H1 (cell line): Measurements from ENCODE around the gene DNAAF5. TPM values are rescaled to one million over a fixed set of nuclear protein-coding genes. Genes with fewer than 3 reads are reported as not detected.

Experiments used
- CTCF ChIA-PET: fragments of 300-600 bp; sonication (Branson Sonifier 250); formaldehyde crosslinking; loops from one replicate; lab custom pipeline; 2021; ENCODE audit not compliant: partially characterized antibody; lab: Charles Lee
- POLR2A ChIA-PET: fragments of 300-600 bp; sonication (Branson Sonifier 250); formaldehyde crosslinking; loops from one replicate; lab custom pipeline; 2021; ENCODE audit warnings: inconsistent platforms; ENCODE audit not compliant: partially characterized antibody; lab: Charles Lee
- DNase-seq, 2 experiments: peaks; one replicate each; pipeline versions ENCODE4 v3.0.0 to v3.0.0-alpha.2; 2010 to 2022; ENCODE audit warnings: low spot score in 2 of 2, low read depth in 1 of 2, mixed read lengths in 1 of 2
- FAIRE-seq: peaks from 2 replicates; lab custom pipeline; 2011; peaks lifted over from hg19 to GRCh38; lab: Jason Lieb, UNC
- H2AFZ ChIP-seq: 2 replicates; pipeline ENCODE4 v1.8.1; 2012; ENCODE audit warnings: low read length, inconsistent platforms
- H2AK5ac ChIP-seq: 2 replicates; pipeline ENCODE4 v1.6.1; 2013; ENCODE audit warnings: low read depth, low read length
- H2BK120ac ChIP-seq: replicated peaks from 2 replicates; pipeline ENCODE3; 2013; ENCODE audit warnings: low read depth, low read length, inconsistent platforms
- H2BK12ac ChIP-seq: 2 replicates; pipeline ENCODE4 v1.6.1; 2013; ENCODE audit warnings: low read depth, low read length
- H2BK15ac ChIP-seq: 2 replicates; pipeline ENCODE4 v1.6.1; 2013; ENCODE audit warnings: low read length
- H2BK20ac ChIP-seq: 2 replicates; pipeline ENCODE4 v1.6.1; 2013; ENCODE audit warnings: low read length
- H2BK5ac ChIP-seq: 2 replicates; pipeline ENCODE4 v1.6.1; 2013; ENCODE audit warnings: low read depth, low read length
- H3K14ac ChIP-seq: 2 replicates; pipeline ENCODE4 v1.6.1; 2013; ENCODE audit warnings: inconsistent platforms; ENCODE audit not compliant: insufficient read length
- H3K18ac ChIP-seq: 2 replicates; pipeline ENCODE4 v1.6.1; 2013; ENCODE audit warnings: low read length; ENCODE audit errors: extremely low read depth
- H3K23ac ChIP-seq: 2 replicates; pipeline ENCODE4 v1.6.1; 2013; ENCODE audit warnings: inconsistent platforms; ENCODE audit not compliant: insufficient read length
- H3K23me2 ChIP-seq: 2 replicates; pipeline ENCODE4 v1.6.1; 2013; ENCODE audit warnings: low read depth, low read length
- H3K27ac ChIP-seq: 2 replicates; pipeline ENCODE4 v1.6.1; 2011; ENCODE audit warnings: low read depth, low read length, inconsistent platforms
- H3K27me3 ChIP-seq, 4 experiments: replicated peaks in 1 of 4; 1 replicate in 1 of 4; 2 replicates in 3 of 4; pipeline versions ENCODE4 v1.6.1 to v1.8.1; 2011 to 2013; ENCODE audit warnings: low read length in 3 of 4, mild to moderate bottlenecking in 3 of 4, inconsistent platforms in 2 of 4, mixed read lengths in 2 of 4, moderate library complexity in 1 of 4; ENCODE audit not compliant: control insufficient read depth in 3 of 4, insufficient read depth in 3 of 4; ENCODE audit errors: extremely low read depth in 1 of 4
- H3K36me3 ChIP-seq, 4 experiments: 2 replicates each; pipeline versions ENCODE4 v1.6.1 to v1.8.1; 2011 to 2013; ENCODE audit warnings: mild to moderate bottlenecking in 4 of 4, low read length in 3 of 4, moderate library complexity in 2 of 4, control low read depth in 1 of 4, inconsistent platforms in 1 of 4; ENCODE audit not compliant: insufficient read depth in 4 of 4, control insufficient read depth in 2 of 4
- H3K4ac ChIP-seq: replicated peaks from 2 replicates; pipeline ENCODE3; 2013; ENCODE audit warnings: low read length, low read depth, mixed read lengths, inconsistent platforms; ENCODE audit not compliant: insufficient read length
- H3K4me1 ChIP-seq, 4 experiments: replicated peaks in 1 of 4; 1 replicate in 1 of 4; 2 replicates in 3 of 4; pipeline versions ENCODE4 v1.6.1 to v1.8.1; 2011 to 2013; ENCODE audit warnings: low read length in 3 of 4, inconsistent platforms in 2 of 4, mixed read lengths in 1 of 4; ENCODE audit not compliant: insufficient read depth in 4 of 4, control insufficient read depth in 3 of 4
- H3K4me2 ChIP-seq, 2 experiments: 2 replicates each; pipeline versions ENCODE4 v1.6.1 to v1.8.1; 2011 to 2013; ENCODE audit warnings: low read depth in 2 of 2, low read length in 2 of 2, control low read depth in 1 of 2, inconsistent platforms in 1 of 2, mild to moderate bottlenecking in 1 of 2; ENCODE audit not compliant: insufficient read depth in 1 of 2
- H3K4me3 ChIP-seq, 4 experiments: fragments of 200-600, 300-600 bp in 1 of 4; sonication (generic), shearing (Covaris generic), sonication (Bioruptor Twin) in 1 of 4; 2 replicates each; pipeline versions ENCODE4 v1.5.1 to v1.8.1; 2011 to 2016; ENCODE audit warnings: low read length in 4 of 4, low read depth in 3 of 4, control low read depth in 2 of 4, inconsistent platforms in 2 of 4, mild to moderate bottlenecking in 2 of 4, mixed read lengths in 1 of 4, moderate library complexity in 1 of 4; ENCODE audit not compliant: insufficient read depth in 2 of 4; ENCODE audit errors: extremely low read depth in 1 of 4
- H3K56ac ChIP-seq: replicated peaks from 2 replicates; pipeline ENCODE3; 2013; ENCODE audit warnings: low read depth, mild to moderate bottlenecking, mixed read lengths, low read length, inconsistent platforms; ENCODE audit not compliant: insufficient read length
- H3K79me1 ChIP-seq: 2 replicates; pipeline ENCODE4 v1.6.1; 2013; ENCODE audit warnings: low read depth, low read length, control low read depth
- H3K79me2 ChIP-seq, 2 experiments: 2 replicates each; pipeline versions ENCODE4 v1.6.1 to v1.8.1; 2012 to 2013; ENCODE audit warnings: low read length in 2 of 2, mild to moderate bottlenecking in 2 of 2, inconsistent platforms in 1 of 2; ENCODE audit not compliant: insufficient read depth in 2 of 2, control insufficient read depth in 1 of 2
- H3K9ac ChIP-seq, 4 experiments: replicated peaks in 1 of 4; 1 replicate in 1 of 4; 2 replicates in 3 of 4; pipeline versions ENCODE4 v1.6.1 to v1.8.1; 2011 to 2013; ENCODE audit warnings: low read depth in 3 of 4, low read length in 3 of 4, control low read depth in 2 of 4, mild to moderate bottlenecking in 2 of 4, moderate library complexity in 2 of 4, inconsistent platforms in 1 of 4; ENCODE audit errors: extremely low read depth in 1 of 4
- H3K9me3 ChIP-seq, 2 experiments: 2 replicates each; pipeline versions ENCODE4 v1.6.1 to v1.8.1; 2012 to 2013; ENCODE audit warnings: mild to moderate bottlenecking in 2 of 2, moderate library complexity in 2 of 2, control low read depth in 1 of 2, inconsistent platforms in 1 of 2, low read depth in 1 of 2, low read length in 1 of 2, mixed read lengths in 1 of 2; ENCODE audit not compliant: insufficient read depth in 2 of 2
- H4K20me1 ChIP-seq, 2 experiments: replicated peaks in 1 of 2; 2 replicates each; pipeline versions ENCODE3 to v1.8.1; 2011 to 2013; ENCODE audit warnings: inconsistent platforms in 2 of 2, low read length in 2 of 2, mild to moderate bottlenecking in 1 of 2; ENCODE audit not compliant: insufficient read depth in 2 of 2, control insufficient read depth in 1 of 2
- H4K5ac ChIP-seq: 2 replicates; pipeline ENCODE4 v1.6.1; 2013; ENCODE audit warnings: low read length, low read depth, mixed read lengths, inconsistent platforms; ENCODE audit not compliant: insufficient read length
- H4K8ac ChIP-seq: 2 replicates; pipeline ENCODE4 v1.8.0; 2013; ENCODE audit warnings: mild to moderate bottlenecking, moderate library complexity, low read length, inconsistent platforms; ENCODE audit not compliant: insufficient read depth; ENCODE audit errors: extremely low read depth
- H4K91ac ChIP-seq: replicated peaks from 2 replicates; pipeline ENCODE3; 2013; ENCODE audit warnings: low read length, mixed read lengths, inconsistent platforms; ENCODE audit not compliant: insufficient read length
- ATF2 ChIP-seq: IDR thresholded peaks from 2 replicates; pipeline ENCODE4 v1.6.1; 2012; ENCODE audit warnings: low read length, inconsistent platforms
- CBX5 ChIP-seq: fragments of 300-800, 300-1000 bp; sonication (generic); IDR thresholded peaks from 2 replicates; pipeline ENCODE4 v1.7.1; 2016; ENCODE audit warnings: antibody characterized with exemption, low read length, low read depth
- EP300 ChIP-seq, 2 experiments: IDR thresholded peaks; 1 replicate in 1 of 2; 2 replicates in 1 of 2; pipeline ENCODE4 v1.6.1; 2011 to 2012; ENCODE audit warnings: low read depth in 2 of 2, low read length in 2 of 2, mild to moderate bottlenecking in 2 of 2, borderline replicate concordance in 1 of 2, inconsistent platforms in 1 of 2, moderate library complexity in 1 of 2
- EZH2 ChIP-seq: fragments of 200-600 bp; sonication (generic); IDR thresholded peaks from 2 replicates; pipeline ENCODE4 v1.7.1; 2012; ENCODE audit warnings: low read depth, mild to moderate bottlenecking, moderate library complexity, low read length, inconsistent platforms; ENCODE audit not compliant: severe bottlenecking
- HDAC6 ChIP-seq: IDR thresholded peaks from one replicate; pipeline ENCODE4 v1.7.1; 2012; ENCODE audit warnings: low read depth, mild to moderate bottlenecking, inconsistent platforms, low read length, moderate library complexity
- KDM4A ChIP-seq: IDR thresholded peaks from one replicate; pipeline ENCODE4 v1.7.1; 2012; ENCODE audit warnings: low read depth, mild to moderate bottlenecking, moderate library complexity, low read length, inconsistent platforms; ENCODE audit not compliant: severe bottlenecking
- KDM5A ChIP-seq: fragments of 200-600 bp; IDR thresholded peaks from 2 replicates; pipeline ENCODE4 v1.7.1; 2012; ENCODE audit warnings: mild to moderate bottlenecking, low read length, inconsistent platforms, mixed read lengths
- RFX5 ChIP-seq: IDR thresholded peaks from 2 replicates; pipeline ENCODE4 v1.6.1; 2011; ENCODE audit warnings: low read depth, low read length, improper control_type of control experiment, borderline replicate concordance
- SAP30 ChIP-seq: fragments of 300-600 bp; sonication (generic); IDR thresholded peaks from 2 replicates; pipeline ENCODE4 v1.7.1; 2012; ENCODE audit warnings: low read length, moderate library complexity, mild to moderate bottlenecking, inconsistent platforms; ENCODE audit not compliant: insufficient read depth, insufficient replicate concordance
- SP1 ChIP-seq: IDR thresholded peaks from 2 replicates; pipeline ENCODE4 v1.6.1; 2011; ENCODE audit warnings: low read depth, low read length
- WGBS, 2 experiments: shearing (Covaris generic) in 1 of 2; methylation state at CpG; one replicate each; pipeline versions ENCODE4 v1.1.6 to v1.1.7; 2013 to 2015; ENCODE audit warnings: low lambda C conversion rate in 2 of 2, mixed read lengths in 2 of 2, inconsistent platforms in 1 of 2, low coverage in 1 of 2, missing lambda C conversion rate in 1 of 2; ENCODE audit not compliant: insufficient replicate concordance in 2 of 2, insufficient coverage in 1 of 2, insufficient read length in 1 of 2; ENCODE audit errors: extremely low coverage in 1 of 2, missing lambda C conversion rate in 1 of 2; 5-methylcytosine and 5-hydroxymethylcytosine counted together
- polyA plus RNA-seq, 7 experiments: library from polyadenylated mRNA; depleted of rRNA in 3 of 7; stranded (reverse) in 5 of 7; unstranded in 2 of 7; fragments of >200 nt in 5 of 7; fragments of 200-250 nt in 2 of 7; gene quantifications; 1 replicate in 5 of 7; 2 replicates in 1 of 7; 4 replicates in 1 of 7; pipeline versions ENCODE4 v1.2.1 to v1.2.3, GENCODE V29; 2011 to 2013; ENCODE audit warnings: missing spikeins in 2 of 7, mixed read lengths in 2 of 7
- total RNA-seq: library from RNA; stranded (reverse); fragmentation: NEBNext Ultra II Directional; extraction: Animal tissue kit (Norgen Biotek cat#: 25700); gene quantifications from 2 replicates; pipeline ENCODE4 v1.2.1, GENCODE V29; 2021

Gene DNAAF5
- total and polyA plus RNA-seq, 2 of the 8 experiments (the other 6 are each of a cell fraction or from before 2014, with no cell fraction given): 55.1 to 95.9 TPM

GRCh38 chr7:832968-833424 lies 106.5 kb downstream of the DNAAF5 start:
- Histone ChIP-seq H2AFZ (no peak overlapping the region), H3K27ac (no peak overlapping the region), H2BK12ac (0 out of 2 replicates have a peak overlapping the region, but pooled peaks have one; percentile 94), H4K20me1 (peaks cover 40 to 44% of the 10 kb centered on the region in 2 experiments), H3K79me1 (peaks cover 21% of the 10 kb centered on the region), H3K18ac (no peak overlapping the region), H2BK15ac (no peak overlapping the region), H3K23ac (no peak overlapping the region), H4K5ac (no peak overlapping the region), H3K23me2 (no peaks in the 10 kb centered on the region), H2BK20ac (no peak overlapping the region), H3K4me2 (no peak overlapping the region; a peak in 1 of 4 replicates), H2BK120ac (no peak overlapping the region), H3K4me3 (no peak overlapping the region), H3K4me1 (peaks cover 0 to 14% (median 5%) of the 10 kb centered on the region in 4 experiments; a peak in 6 of 7 replicates), H3K79me2 (peaks cover 33 to 96% of the 10 kb centered on the region in 2 experiments), H2BK5ac (no peak overlapping the region), H4K8ac (no peak overlapping the region), H3K9me3 (no peaks in the 10 kb centered on the region), H3K4ac (no peak overlapping the region), H4K91ac (no peak overlapping the region), H3K36me3 (no peaks in the 10 kb centered on the region; a peak in 2 of 8 replicates), H2AK5ac (no peak overlapping the region; the same call in 1 of the 2 replicates), H3K9ac (no peak overlapping the region), H3K56ac (no peak overlapping the region), H3K14ac (no peak overlapping the region), H3K27me3 (no peaks in the 10 kb centered on the region)
- 95% methylated on average over 12 of the region's 15 CpGs; no CpG with 5 or more reads in 1 of the 2 experiments for WGBS, 2 experiments
- TF ChIP-seq KDM4A: no peak
- no peak for TF ChIP-seq HDAC6
- TF ChIP-seq CBX5: no peak
- TF ChIP-seq SP1: no peak
- TF ChIP-seq KDM5A: no peak
- no peak for TF ChIP-seq RFX5
- TF ChIP-seq EZH2: no peak
- TF ChIP-seq SAP30: no peak
- no peak for TF ChIP-seq ATF2
- TF ChIP-seq EP300 (IDR thresholded peaks at IDR 0.05; ENCODE audit: borderline replicate concordance in 1 of 2, low read depth in 2 of 2, low read length in 2 of 2): no peak
- ChIA-PET CTCF (interaction anchor here (0.7 to 2.2 kb wide), 3 partner anchors 11 to 45 kb away, joined by 3 to 6 read pairs (median 4); no protein-coding TSS in a partner anchor), POLR2A (interaction anchor here (1.2 to 1.8 kb wide), 3 partner anchors 16 to 43 kb away, joined by 3 to 5 read pairs (median 3); no protein-coding TSS in a partner anchor)
- no peak for DNase-seq
- no peak for FAIRE-seq
